SK-N-SH (cell line): Measurements from ENCODE around the gene C2orf92. TPM values are rescaled to one million over a fixed set of nuclear protein-coding genes. Genes with fewer than 3 reads are reported as not detected.

Source experiments
- CTCF ChIA-PET: fragments of 300-600, 350-600 bp; formaldehyde crosslinking; extraction: SDS; loops from one replicate; lab custom pipeline; 2021; lab: Yijun Ruan, JAX
- POLR2A ChIA-PET: fragments of 350-600 bp; sonication (Branson Sonifier 250); formaldehyde crosslinking; extraction: SDS; loops from one replicate; lab custom pipeline; 2020; ENCODE audit warnings: antibody characterized with exemption, inconsistent platforms; lab: Yijun Ruan, JAX
- DNase-seq: peaks from one replicate; pipeline ENCODE4 v3.0.0; 2012
- H2AFZ ChIP-seq: fragments of 200-600 bp; sonication (generic); 2 replicates; pipeline ENCODE4 v1.8.1; 2016; ENCODE audit warnings: antibody characterized with exemption, mild to moderate bottlenecking, low read depth
- H3F3A ChIP-seq: fragments of 200-600 bp; sonication (generic); replicated peaks from 2 replicates; pipeline ENCODE3; 2016; ENCODE audit warnings: antibody characterized with exemption, mild to moderate bottlenecking; ENCODE audit not compliant: insufficient read depth
- H3K27ac ChIP-seq, 2 experiments: fragments of 200-500 bp in 1 of 2; fragments of 200-600 bp in 1 of 2; sonication (Bioruptor generic) in 1 of 2; sonication (generic), shearing (Covaris generic) in 1 of 2; 2 replicates each; pipeline versions ENCODE4 v1.5.1 to v1.6.1; 2014 to 2016; ENCODE audit warnings: low read depth in 2 of 2, inconsistent platforms in 1 of 2, low read length in 1 of 2, mild to moderate bottlenecking in 1 of 2, mixed read lengths in 1 of 2
- H3K27me3 ChIP-seq: fragments of 200-600 bp; sonication (generic), shearing (Covaris generic); 2 replicates; pipeline ENCODE4 v1.6.1; 2016; ENCODE audit warnings: mixed run types; ENCODE audit not compliant: insufficient read depth
- H3K36me3 ChIP-seq, 2 experiments: fragments of 200-500 bp in 1 of 2; fragments of 200-600 bp in 1 of 2; sonication (Bioruptor generic) in 1 of 2; sonication (generic) in 1 of 2; replicated peaks in 1 of 2; 2 replicates each; pipeline versions ENCODE3 to v1.5.1; 2014 to 2016; ENCODE audit warnings: low read length in 1 of 2, mild to moderate bottlenecking in 1 of 2; ENCODE audit not compliant: insufficient read depth in 2 of 2, control insufficient read depth in 1 of 2
- H3K4me1 ChIP-seq, 2 experiments: fragments of 200-500 bp in 1 of 2; fragments of 200-600 bp in 1 of 2; sonication (Bioruptor generic) in 1 of 2; sonication (generic), shearing (Covaris generic) in 1 of 2; 2 replicates each; pipeline versions ENCODE4 v1.5.1 to v1.6.1; 2014 to 2016; ENCODE audit warnings: low read depth in 1 of 2, low read length in 1 of 2, mixed run types in 1 of 2; ENCODE audit not compliant: insufficient read depth in 2 of 2, control insufficient read depth in 1 of 2
- H3K4me2 ChIP-seq: fragments of 200-600 bp; sonication (generic), shearing (Covaris generic); 2 replicates; pipeline ENCODE4 v1.6.1; 2017; ENCODE audit warnings: mixed run types
- H3K4me3 ChIP-seq, 2 experiments: fragments of 200-500 bp in 1 of 2; fragments of 200-600 bp in 1 of 2; sonication (Bioruptor generic) in 1 of 2; sonication (generic), shearing (Covaris generic) in 1 of 2; 2 replicates each; pipeline versions ENCODE4 v1.5.1 to v1.8.1; 2014 to 2016; ENCODE audit warnings: low read depth in 2 of 2, inconsistent platforms in 1 of 2, low read length in 1 of 2, mild to moderate bottlenecking in 1 of 2, mixed read lengths in 1 of 2, moderate library complexity in 1 of 2
- H3K79me2 ChIP-seq: fragments of 200-600 bp; sonication (generic); 2 replicates; pipeline ENCODE4 v1.8.1; 2017; ENCODE audit warnings: mild to moderate bottlenecking; ENCODE audit not compliant: insufficient read depth
- H3K9ac ChIP-seq: fragments of 200-600 bp; sonication (generic); 2 replicates; pipeline ENCODE4 v1.6.1; 2017; ENCODE audit warnings: mixed run types
- H3K9me2 ChIP-seq: fragments of 200-600 bp; sonication (generic); 2 replicates; pipeline ENCODE4 v1.6.1; 2017; ENCODE audit warnings: mixed run types
- H3K9me3 ChIP-seq: fragments of 200-600 bp; sonication (generic); 2 replicates; pipeline ENCODE4 v1.6.1; 2017; ENCODE audit warnings: mixed run types, mild to moderate bottlenecking, moderate library complexity
- H4K20me1 ChIP-seq: fragments of 200-600 bp; sonication (generic); 2 replicates; pipeline ENCODE4 v1.6.1; 2017; ENCODE audit warnings: mild to moderate bottlenecking, mixed run types; ENCODE audit not compliant: insufficient read depth
- CTCF ChIP-seq: fragments of 200-600 bp; sonication (generic); IDR thresholded peaks from 2 replicates; pipeline ENCODE4 v1.6.1; 2017; ENCODE audit warnings: antibody characterized with exemption, mild to moderate bottlenecking, moderate library complexity
- ELF1 ChIP-seq: IDR thresholded peaks from 2 replicates; pipeline ENCODE4 v1.4.0; 2012
- FOXJ3 ChIP-seq: sonication (generic); formaldehyde crosslinking; IDR thresholded peaks from 2 replicates; pipeline ENCODE4 v1.5.1; 2020; ENCODE audit warnings: mild to moderate bottlenecking, missing genetic modification reagents
- FOXM1 ChIP-seq: IDR thresholded peaks from 2 replicates; pipeline ENCODE4 v1.4.0; 2012; ENCODE audit warnings: low read depth, mild to moderate bottlenecking
- GABPA ChIP-seq: IDR thresholded peaks from 2 replicates; pipeline ENCODE4 v1.4.0; 2012; ENCODE audit warnings: low read depth, mild to moderate bottlenecking
- GATA2 ChIP-seq: sonication (generic); formaldehyde crosslinking; IDR thresholded peaks from 2 replicates; pipeline ENCODE4 v1.5.0; 2020; ENCODE audit warnings: mild to moderate bottlenecking, missing genetic modification reagents
- JUND ChIP-seq: IDR thresholded peaks from 2 replicates; pipeline ENCODE4 v1.4.0; 2012
- MAX ChIP-seq: IDR thresholded peaks from 2 replicates; pipeline ENCODE4 v1.4.0; 2012; ENCODE audit warnings: low read depth
- NFIC ChIP-seq: IDR thresholded peaks from 2 replicates; pipeline ENCODE4 v1.4.0; 2012; ENCODE audit warnings: borderline replicate concordance
- NRF1 ChIP-seq: IDR thresholded peaks from 2 replicates; pipeline ENCODE4 v1.6.1; 2012; ENCODE audit warnings: low read depth, mild to moderate bottlenecking, low read length
- POLR2AphosphoS5 ChIP-seq: IDR thresholded peaks from 2 replicates; pipeline ENCODE4 v1.6.1; 2012; ENCODE audit warnings: low read depth, low read length
- RAD21 ChIP-seq: IDR thresholded peaks from 2 replicates; pipeline ENCODE4 v1.6.1; 2012; ENCODE audit warnings: mild to moderate bottlenecking, low read length
- RFX5 ChIP-seq: IDR thresholded peaks from 2 replicates; pipeline ENCODE4 v1.6.1; 2012; ENCODE audit warnings: mild to moderate bottlenecking, improper control_type of control experiment, low read length
- RXRA ChIP-seq: IDR thresholded peaks from 2 replicates; pipeline ENCODE4 v1.4.0; 2012; ENCODE audit warnings: low read depth, mild to moderate bottlenecking, borderline replicate concordance
- USF2 ChIP-seq: fragments of 150-350 bp; IDR thresholded peaks from 2 replicates; pipeline ENCODE4 v1.6.1; 2017; ENCODE audit warnings: antibody characterized with exemption, low read length, low read depth, borderline replicate concordance
- ZBTB33 ChIP-seq: IDR thresholded peaks from 2 replicates; pipeline ENCODE4 v1.4.0; 2012; ENCODE audit warnings: low read depth, borderline replicate concordance
- WGBS: methylation state at CpG from one replicate; pipeline ENCODE4 v1.1.6; 2017; ENCODE audit warnings: low lambda C conversion rate; 5-methylcytosine and 5-hydroxymethylcytosine counted together
- polyA plus RNA-seq, 3 experiments: library from polyadenylated mRNA; depleted of rRNA; stranded (reverse); fragments of >200 nt; gene quantifications; 2 replicates each; pipeline ENCODE4 v1.2.3, GENCODE V29; 2012
- TF ChIP-seq, protein P1 (sequence below): IDR thresholded peaks from 2 replicates; pipeline ENCODE4 v1.4.0; 2012; ENCODE audit warnings: low read depth, borderline replicate concordance
- TF ChIP-seq, protein P2 (sequence below): IDR thresholded peaks from 2 replicates; pipeline ENCODE4 v1.6.1; 2012; ENCODE audit warnings: mild to moderate bottlenecking, low read depth, low read length, moderate library complexity

C2orf92 gene
- polyA plus RNA-seq, 1 of the 3 experiments (the other 2 are of a cell fraction) = 3.1 TPM

GRCh38 chr2:97675430-97676113 is 6.1 kb downstream of the C2orf92 start:
- CTCF ChIA-PET = interaction anchor here (0.7 to 3.5 kb wide), 4 partner anchors 11 to 85 kb away, joined by 4 to 26 read pairs (median 4); partner anchors contain the start of gene COX5B
- POLR2A ChIA-PET = interaction anchor here (0.8 kb wide), 1 partner anchor 11 kb away, joined by 3 read pairs; no protein-coding TSS in a partner anchor
- no peaks in the 10 kb centered on the region for H3K9me3 ChIP-seq
- WGBS = 36% methylated on average over 5 of the region's 5 CpGs
- no peaks in the 10 kb centered on the region for H3F3A ChIP-seq
- H3K4me2 ChIP-seq = no peak overlapping the region
- no peak overlapping the region for H3K27ac ChIP-seq
- DNase-seq = no peak
- TF ChIP-seq ZBTB33 (no peak), NRF1 (no peak), JUND (no peak), RFX5 (no peak), RXRA (no peak), FOXM1 (no peak), RAD21 (no peak), GATA2 (CRISPR knock-in tag) (no peak), USF2 (no peak), MAX (no peak), ELF1 (no peak), CTCF (no peak), GABPA (no peak), POLR2AphosphoS5 (no peak), FOXJ3 (CRISPR knock-in tag) (no peak), NFIC (no peak)
- TF ChIP-seq, protein P1, sequence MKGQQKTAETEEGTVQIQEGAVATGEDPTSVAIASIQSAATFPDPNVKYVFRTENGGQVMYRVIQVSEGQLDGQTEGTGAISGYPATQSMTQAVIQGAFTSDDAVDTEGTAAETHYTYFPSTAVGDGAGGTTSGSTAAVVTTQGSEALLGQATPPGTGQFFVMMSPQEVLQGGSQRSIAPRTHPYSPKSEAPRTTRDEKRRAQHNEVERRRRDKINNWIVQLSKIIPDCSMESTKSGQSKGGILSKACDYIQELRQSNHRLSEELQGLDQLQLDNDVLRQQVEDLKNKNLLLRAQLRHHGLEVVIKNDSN = no peak
- TF ChIP-seq, protein P2, sequence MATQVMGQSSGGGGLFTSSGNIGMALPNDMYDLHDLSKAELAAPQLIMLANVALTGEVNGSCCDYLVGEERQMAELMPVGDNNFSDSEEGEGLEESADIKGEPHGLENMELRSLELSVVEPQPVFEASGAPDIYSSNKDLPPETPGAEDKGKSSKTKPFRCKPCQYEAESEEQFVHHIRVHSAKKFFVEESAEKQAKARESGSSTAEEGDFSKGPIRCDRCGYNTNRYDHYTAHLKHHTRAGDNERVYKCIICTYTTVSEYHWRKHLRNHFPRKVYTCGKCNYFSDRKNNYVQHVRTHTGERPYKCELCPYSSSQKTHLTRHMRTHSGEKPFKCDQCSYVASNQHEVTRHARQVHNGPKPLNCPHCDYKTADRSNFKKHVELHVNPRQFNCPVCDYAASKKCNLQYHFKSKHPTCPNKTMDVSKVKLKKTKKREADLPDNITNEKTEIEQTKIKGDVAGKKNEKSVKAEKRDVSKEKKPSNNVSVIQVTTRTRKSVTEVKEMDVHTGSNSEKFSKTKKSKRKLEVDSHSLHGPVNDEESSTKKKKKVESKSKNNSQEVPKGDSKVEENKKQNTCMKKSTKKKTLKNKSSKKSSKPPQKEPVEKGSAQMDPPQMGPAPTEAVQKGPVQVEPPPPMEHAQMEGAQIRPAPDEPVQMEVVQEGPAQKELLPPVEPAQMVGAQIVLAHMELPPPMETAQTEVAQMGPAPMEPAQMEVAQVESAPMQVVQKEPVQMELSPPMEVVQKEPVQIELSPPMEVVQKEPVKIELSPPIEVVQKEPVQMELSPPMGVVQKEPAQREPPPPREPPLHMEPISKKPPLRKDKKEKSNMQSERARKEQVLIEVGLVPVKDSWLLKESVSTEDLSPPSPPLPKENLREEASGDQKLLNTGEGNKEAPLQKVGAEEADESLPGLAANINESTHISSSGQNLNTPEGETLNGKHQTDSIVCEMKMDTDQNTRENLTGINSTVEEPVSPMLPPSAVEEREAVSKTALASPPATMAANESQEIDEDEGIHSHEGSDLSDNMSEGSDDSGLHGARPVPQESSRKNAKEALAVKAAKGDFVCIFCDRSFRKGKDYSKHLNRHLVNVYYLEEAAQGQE = no peak
- H3K36me3 ChIP-seq = no peaks in the 10 kb centered on the region
- no peaks in the 10 kb centered on the region for H3K27me3 ChIP-seq
- no peak overlapping the region for H3K9ac ChIP-seq
- H2AFZ ChIP-seq = no peak overlapping the region
- H3K4me3 ChIP-seq = no peak overlapping the region
- no peaks in the 10 kb centered on the region for H3K79me2 ChIP-seq
- H3K4me1 ChIP-seq = no peaks in the 10 kb centered on the region
- H3K9me2 ChIP-seq = no peaks in the 10 kb centered on the region
- H4K20me1 ChIP-seq = no peaks in the 10 kb centered on the region
